ENCODE results near the gene PCDH15.

PCDH15 gene

DNA sequence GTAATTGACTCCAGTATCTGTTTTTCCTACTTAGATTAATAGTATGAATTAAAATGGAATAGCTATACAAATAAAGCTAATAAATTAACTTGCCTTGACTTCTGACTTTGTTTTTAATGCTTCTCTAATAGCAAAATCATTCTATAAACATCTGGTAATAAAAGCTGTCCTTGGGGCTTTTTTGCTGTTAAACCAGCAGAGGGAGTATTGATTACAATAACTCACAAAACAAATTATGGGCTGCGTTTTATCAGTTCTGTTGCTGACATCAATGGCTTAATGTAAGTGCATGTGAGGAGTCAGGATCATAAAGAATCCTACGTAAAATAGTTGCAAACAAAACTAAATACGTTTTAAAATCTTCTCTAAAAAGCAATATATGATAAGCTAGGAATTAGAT is 667.8 kb downstream of the PCDH15 start:
- TF ChIP-seq CTCF (conservative IDR thresholded peaks at IDR 0.05; ENCODE audit: low read depth, low read length) = peak; percentile 44
- no peak overlapping the region for H3K4me3 ChIP-seq (ENCODE audit: low read length)
- DNase-seq (ENCODE audit: low read depth) = no peak

DNA sequence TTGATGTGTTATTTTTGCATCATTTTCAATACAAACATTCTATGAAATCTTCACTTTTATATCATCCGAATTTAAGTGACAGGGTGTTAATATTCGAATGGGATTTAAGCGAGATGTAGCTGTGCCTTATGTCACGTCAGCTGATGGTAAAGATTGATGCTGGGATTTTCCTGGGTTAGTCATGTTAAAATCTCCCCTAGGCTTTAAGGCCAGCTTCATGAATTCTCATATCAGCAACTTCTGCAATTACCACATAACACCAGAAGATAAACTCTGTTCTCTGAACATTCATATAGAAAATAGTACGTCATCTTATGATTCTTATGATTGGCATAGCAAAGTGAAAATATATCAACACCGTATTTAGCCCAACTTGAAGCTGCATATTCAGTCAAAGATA is 669.2 kb downstream of the PCDH15 start:
- no peak for TF ChIP-seq CTCF (conservative IDR thresholded peaks at IDR 0.05; ENCODE audit: low read depth, low read length)
- no peak overlapping the region for H3K4me3 ChIP-seq (ENCODE audit: low read length)
- no peak for DNase-seq (ENCODE audit: low read depth)

DNA sequence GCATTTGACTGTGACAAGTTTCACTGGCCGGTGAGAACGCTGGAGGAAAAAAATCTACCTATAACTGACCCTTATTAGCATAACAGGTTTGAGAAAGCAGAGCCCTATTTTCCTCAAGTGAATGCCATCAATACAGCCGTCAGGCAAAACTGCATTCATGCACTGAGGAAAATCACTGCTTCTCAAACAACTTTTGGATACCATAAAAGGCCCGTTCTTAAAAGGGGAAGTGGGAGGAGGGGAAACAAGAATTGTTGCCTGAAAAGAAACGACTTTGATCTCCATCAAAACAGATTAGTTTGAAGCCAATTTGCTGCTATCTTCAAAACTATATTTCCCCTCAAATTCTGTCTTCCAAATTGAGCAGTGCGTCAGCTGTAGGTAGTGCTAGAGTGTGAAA is 670.6 kb downstream of the PCDH15 start:
- no peak overlapping the region for H3K4me3 ChIP-seq (ENCODE audit: low read length)
- no peak for TF ChIP-seq CTCF (conservative IDR thresholded peaks at IDR 0.05; ENCODE audit: low read depth, low read length)
- no peak for DNase-seq (ENCODE audit: low read depth)

GRCh38 chr10:54125098-54125747 is 675.8 kb downstream of the PCDH15 start:
- no peak for TF ChIP-seq CTCF (conservative IDR thresholded peaks at IDR 0.05; ENCODE audit: low read depth, low read length)
- no peak overlapping the region for H3K4me3 ChIP-seq (ENCODE audit: low read length)
- no peak for DNase-seq (ENCODE audit: low read depth)

GRCh38 chr10:54124209-54124885 is 676.7 kb downstream of the PCDH15 start:
- no peak for TF ChIP-seq CTCF (conservative IDR thresholded peaks at IDR 0.05; ENCODE audit: low read depth, low read length)

GRCh38 chr10:54120806-54121205 is 680.2 kb downstream of the PCDH15 start:
- DNase-seq (ENCODE audit: low read depth) = no peak
- H3K4me3 ChIP-seq (ENCODE audit: low read length) = no peak overlapping the region
- no peak for TF ChIP-seq CTCF (conservative IDR thresholded peaks at IDR 0.05; ENCODE audit: low read depth, low read length)

More at GRCh38 chr10:54124209-54124885, 676.7 kb downstream of the PCDH15 start:
- DNase-seq (ENCODE audit: low read depth) = no peak
- no peak overlapping the region for H3K4me3 ChIP-seq (ENCODE audit: low read length)

DNA sequence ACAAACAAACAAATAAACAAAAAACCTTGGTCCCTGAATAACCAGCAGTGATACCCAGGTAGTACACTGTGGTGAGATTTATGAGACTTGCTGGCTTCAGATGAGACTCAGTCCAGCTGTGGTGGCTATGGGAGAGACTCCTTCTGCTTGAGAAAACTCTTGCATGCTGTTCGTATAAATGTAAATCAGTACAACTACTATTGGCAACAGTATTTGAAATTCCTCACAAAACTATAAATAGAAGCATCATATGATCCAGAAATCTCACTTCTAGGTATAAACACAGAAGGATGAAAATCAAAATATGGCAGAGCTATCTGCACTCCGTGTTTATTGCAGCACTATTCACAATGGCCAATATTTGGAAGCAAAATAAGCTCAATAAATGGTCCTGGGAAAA is 692.1 kb downstream of the PCDH15 start:
- TF ChIP-seq CTCF (conservative IDR thresholded peaks at IDR 0.05; ENCODE audit: low read depth, low read length) = no peak
- H3K4me3 ChIP-seq (ENCODE audit: low read length) = no peak overlapping the region
- DNase-seq (ENCODE audit: low read depth) = no peak
